ENCODE data around the gene TRAPPC10.

TRAPPC10 gene

DNA sequence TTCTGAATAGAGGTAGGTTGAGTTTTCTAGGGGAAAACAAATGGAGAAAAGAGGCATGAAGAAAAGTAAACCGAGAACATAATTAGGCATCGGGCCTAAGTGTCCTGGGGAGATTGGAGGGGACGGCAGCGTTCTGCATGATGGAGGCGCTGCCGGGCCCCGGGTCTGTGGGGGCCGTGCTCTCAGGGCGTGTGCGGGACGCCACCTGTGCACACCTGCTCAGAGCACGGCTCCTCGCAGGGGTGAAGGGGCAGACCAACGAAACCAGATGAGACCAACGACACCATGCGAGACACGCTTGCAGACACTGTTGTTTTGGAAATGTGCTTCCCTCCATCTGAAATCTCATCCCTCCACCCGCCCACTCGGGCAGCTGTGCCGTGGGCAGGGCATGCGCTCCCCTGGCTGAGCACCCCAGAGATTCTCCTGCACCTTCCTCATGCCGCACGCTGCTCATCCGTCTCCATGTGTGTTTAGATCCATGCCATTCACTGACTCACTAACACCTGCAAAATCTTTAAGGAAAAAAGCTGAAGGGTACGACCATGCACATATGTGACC is 28.2 kb upstream of the TRAPPC10 start:
- FAIRE-seq, result no peak

- no peak for FAIRE-seq
These were observed 27.0 kb upstream of the TRAPPC10 start for GRCh38 chr21:43984905-43985689.

GRCh38 chr21:43985690-43986251 is 26.3 kb upstream of the TRAPPC10 start:
- FAIRE-seq, result no peak

GRCh38 chr21:43986544-43987451 is 25.3 kb upstream of the TRAPPC10 start:
- FAIRE-seq, result no peak

DNA sequence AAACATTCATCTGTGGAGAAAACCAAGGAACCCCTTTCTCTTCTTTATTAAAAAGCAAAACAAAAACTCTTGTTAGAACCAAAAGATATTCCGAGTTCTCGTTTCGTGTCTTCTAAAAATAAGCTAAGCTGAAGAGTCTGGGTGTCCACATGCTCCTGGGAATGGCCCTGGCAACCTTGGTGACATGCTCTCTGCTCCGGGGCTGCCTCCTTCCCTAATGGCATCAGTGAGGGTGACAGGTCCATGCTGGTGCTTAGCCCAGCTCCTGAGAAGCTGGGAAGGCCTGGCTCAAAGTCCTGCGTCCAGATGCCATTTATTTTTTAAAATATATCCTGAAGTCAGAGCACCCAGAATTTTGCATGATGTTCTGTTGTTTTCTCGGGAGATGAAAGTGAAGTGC is 24.6 kb upstream of the TRAPPC10 start:
- FAIRE-seq, result no peak

DNA sequence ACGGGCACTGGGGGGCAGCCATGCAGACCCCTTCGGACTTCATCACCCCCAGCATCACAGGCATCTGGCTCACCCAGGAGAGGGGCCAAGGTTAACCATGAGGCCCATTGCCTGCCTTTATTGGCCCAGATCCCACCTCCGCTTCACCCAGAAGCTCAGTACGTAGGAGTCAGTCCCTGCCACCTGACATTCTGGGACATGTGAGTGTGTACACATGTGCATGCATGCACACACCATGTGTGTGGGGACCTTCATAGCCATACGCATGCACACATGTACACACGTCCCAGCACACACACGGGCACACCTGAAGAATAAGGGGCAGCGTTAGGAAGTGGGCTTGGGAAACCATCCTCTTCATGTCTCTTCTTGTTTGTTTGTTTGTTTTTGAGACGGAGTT is 24.1 kb upstream of the TRAPPC10 start:
- no peak for FAIRE-seq

DNA sequence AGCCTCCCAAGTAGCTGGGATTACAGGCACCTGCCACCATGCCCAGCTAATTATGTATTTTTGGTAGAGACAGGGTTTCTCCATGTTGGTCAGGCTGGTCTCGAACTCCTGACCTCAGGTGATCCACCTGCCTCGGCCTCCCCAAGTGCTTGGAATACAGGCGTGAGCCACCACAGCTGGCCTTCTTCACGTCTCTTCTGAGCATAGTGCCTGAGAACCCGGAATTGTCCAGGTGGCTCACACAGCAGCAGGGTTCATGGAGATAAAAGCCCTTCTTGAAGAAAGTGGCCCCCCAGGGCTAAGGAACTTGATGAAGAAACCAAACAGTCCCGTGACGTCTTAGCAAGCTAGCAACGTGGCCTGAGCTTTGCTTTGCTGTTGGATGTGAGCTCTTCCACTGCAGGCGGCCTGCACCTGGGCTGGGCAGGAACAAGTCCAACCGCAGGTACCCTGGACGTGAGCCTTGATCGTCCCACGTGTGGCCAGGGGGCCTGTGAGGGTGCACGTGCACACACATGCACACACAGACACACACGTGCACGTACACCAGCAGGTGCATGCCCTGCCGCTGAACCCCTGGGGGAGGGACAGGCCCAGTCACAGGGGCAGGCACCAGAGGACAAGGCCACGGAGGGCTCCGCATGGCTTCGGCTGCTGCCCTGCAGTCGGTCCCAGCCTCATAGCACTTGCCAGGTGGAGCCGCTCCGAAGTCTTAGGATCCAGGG is 23.4 kb upstream of the TRAPPC10 start:
- FAIRE-seq, result no peak

DNA sequence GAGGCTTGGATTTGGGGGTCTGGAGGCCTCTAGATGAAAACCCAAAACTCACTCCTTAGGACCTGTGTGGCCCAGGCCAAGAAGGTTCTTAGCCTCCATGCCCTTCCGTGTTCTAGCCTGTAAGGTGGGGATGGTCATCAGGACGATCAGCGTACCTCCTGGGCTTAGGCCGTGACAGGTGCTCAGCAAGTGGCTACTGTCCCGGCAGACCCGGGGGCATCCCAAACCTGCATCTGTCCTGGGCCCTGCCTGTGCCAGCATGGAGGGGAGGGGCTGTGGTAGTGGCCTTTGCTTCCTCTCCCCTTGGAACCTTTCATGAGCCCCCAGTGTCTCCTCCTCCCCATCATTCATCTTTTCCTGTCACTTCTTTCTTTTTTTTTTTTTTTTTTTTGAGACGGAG is 22.7 kb upstream of the TRAPPC10 start:
- FAIRE-seq, result no peak

DNA sequence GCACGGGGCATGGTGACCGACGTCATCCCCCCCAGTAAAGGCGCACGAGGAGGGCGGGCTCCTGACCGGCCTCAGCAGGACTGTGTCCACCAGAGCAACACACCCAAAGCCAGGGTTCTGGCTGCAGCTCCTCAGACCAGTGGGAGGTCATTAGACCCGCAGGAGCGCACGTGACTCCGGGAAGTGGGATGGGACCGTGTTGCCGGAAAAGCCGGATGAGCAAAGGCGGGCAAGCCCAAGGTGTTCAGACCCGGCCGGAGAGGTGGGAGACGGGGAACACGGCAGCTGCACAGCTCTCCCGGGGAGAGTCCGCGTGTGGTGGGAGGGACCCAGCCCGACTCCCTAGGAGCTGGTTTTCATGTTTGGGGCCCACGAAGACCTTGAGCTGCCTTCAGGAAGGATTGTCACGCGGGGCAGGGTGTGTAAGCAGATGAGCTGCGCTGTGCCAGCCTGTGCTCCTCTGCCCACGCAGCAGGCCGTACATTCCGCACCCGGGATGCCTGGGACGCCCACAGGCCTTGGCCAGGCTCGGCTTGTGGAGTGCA is 20.6 kb upstream of the TRAPPC10 start:
- FAIRE-seq, result no peak

DNA sequence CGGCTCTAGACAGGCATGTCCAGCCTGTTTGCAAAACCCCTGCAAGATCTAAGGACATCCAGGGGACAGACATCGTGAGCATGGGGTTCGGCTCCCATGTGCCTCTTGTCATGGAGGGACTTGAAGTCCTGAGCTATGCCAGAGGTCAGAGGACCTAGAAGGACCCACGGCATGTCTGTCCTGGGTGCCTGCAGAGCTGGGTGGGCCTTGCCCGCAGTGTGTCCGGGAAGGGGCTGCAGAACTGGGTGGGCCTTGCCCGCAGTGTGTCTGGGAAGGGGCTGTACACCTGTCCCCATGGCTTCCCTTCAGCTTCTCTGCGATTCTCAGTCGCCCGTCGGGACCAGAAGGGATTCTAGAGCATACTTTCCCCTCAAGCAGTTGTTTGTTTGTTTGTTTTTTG is 20.0 kb upstream of the TRAPPC10 start:
- no peak for FAIRE-seq

DNA sequence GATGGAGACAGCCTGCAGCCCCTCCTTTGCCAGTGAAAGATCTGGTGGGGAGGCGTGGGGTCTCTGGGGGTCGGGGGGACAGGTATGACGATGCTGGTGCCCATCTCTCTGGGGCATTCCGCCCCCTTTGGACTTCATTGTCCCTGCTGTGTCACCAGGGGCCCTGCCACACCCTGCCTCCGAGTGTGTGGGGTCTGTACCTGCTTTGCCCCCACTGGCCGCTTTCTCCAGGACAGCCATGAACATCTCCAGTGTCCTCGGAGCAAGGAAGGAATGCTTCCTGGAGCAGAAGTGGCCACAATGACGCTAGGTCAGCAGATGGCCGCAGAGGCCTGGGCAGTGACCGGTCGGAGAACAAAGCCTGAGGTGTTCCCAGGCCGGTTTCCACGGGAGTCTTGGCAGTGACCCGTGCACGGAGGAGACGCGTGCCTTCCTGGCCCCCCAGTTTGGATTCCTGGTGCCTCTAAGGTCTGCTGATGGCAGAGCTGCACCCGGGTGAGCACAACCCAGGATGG is 18.6 kb upstream of the TRAPPC10 start:
- FAIRE-seq, result no peak

DNA sequence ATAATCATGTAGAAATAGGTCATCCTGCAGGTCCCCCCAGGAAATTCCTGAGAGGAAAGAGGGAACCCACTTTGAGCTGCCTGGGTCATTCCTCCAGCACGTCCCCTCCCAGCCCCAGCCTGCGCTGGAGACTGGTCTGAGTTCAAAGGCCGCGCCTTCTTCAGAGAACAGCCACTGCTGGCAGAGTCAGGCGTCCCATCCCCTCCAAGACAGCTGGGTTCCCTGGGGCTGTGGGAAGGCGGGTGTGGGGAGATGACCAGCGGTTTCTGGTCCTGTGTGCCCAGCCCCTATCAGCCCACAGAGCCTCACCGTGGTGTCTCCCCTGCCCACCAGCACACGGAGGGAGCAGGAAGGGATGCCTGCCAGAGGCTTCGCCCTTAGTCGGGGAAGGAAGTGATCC is 18.0 kb upstream of the TRAPPC10 start:
- FAIRE-seq, result no peak

- no peak for FAIRE-seq
These were observed 17.5 kb upstream of the TRAPPC10 start for GRCh38 chr21:43994646-43995045.

- no peak for FAIRE-seq
These were observed 16.5 kb upstream of the TRAPPC10 start for GRCh38 chr21:43995521-43996105.

- no peak for FAIRE-seq
These were observed 14.1 kb upstream of the TRAPPC10 start for GRCh38 chr21:43997766-43998742.

- FAIRE-seq, result no peak
These were observed 11.7 kb upstream of the TRAPPC10 start for GRCh38 chr21:44000360-44000759.

- no peak for FAIRE-seq
These were observed 9.6 kb upstream of the TRAPPC10 start for GRCh38 chr21:44002511-44002910.

DNA sequence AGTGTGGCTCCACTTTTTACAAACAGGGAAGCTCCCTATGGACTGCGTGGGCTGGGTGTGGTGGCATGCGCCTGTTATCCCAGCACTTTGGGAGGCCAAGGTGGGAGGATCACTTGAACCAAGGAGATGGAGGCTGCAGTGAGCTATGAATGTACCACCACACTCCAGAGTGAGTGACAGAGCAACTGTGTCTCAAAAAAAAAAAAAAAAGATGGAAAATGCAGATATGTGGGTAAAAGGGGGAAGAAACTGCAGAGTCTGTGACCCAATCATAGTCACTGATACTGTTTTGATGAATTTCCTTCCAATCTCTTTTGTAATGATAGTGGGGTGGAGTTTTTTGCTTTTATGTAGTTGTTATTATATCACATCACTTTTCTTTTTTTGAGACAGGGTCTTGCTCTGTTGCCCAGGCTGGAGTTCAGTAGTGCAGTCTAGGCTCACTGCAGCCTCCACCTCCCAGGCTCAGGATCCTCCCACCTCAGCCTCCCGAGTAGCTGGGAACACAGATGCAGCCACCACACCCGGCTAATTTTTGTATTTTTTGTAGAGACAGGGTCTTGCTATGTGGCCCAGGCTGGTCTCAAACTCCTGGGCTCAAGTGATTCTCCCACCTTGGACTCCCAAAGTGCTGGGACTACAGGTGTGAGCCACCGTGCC is 8.7 kb upstream of the TRAPPC10 start:
- FAIRE-seq, result no peak

DNA sequence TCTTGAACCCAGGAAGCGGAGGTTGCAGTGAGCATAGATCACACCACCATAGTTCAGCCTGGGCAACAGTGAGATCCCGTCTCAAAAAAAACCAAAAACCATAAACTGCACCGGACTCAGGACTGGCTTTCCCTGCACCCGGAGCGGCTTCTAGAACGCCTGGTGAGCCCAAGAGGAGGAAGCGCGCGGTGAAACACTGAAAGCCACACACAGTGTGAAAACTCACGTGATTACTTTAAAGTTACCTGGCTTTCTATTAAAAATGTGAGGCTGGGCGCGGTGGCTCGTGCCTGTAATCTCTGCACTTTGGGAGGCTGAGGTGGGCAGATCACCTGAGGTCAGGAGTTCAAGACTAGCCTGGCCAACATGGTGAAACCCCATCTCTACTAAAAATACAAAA is 7.0 kb upstream of the TRAPPC10 start:
- FAIRE-seq, result no peak

GRCh38 chr21:44005593-44005992 is 6.5 kb upstream of the TRAPPC10 start:
- FAIRE-seq, result no peak
